DMS79 treated with DMSO at 0.1 percent for 48 hours (cell line): Measurements from ENCODE around the gene GPR15LG.
"Not testable (repeated sequence)": the region's sequence is repeated elsewhere in the genome, so short reads cannot be mapped to it uniquely, and the experiment has no call there.

Experiments
- DNase-seq: peaks from one replicate; lab custom pipeline; 2025; lab: John Stamatoyannopoulos, UW

The GPR15LG gene

GRCh38 chr10:84166620-84167288, 6.8 kb upstream of the GPR15LG start:
- no peak for DNase-seq

DNA sequence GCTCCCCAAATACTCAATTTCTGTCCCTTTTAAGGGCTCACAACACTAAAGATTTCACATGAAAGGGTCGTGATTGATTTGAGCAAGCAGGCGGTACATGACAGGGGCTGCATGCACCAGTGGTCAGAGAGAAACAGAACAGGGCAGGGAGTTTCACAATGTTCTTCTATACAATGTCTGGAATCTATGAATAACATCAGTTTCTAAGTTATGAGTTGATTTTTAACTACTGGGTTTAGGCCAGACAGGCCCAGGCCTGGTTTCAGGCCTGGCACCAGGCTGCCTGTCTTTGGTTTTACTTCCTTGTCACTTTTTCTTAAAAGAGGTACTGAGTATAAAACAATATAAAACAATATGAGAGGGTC, 6.3 kb upstream of the GPR15LG start:
- not testable (repeated sequence) for DNase-seq

GRCh38 chr10:84168382-84168781, 5.2 kb upstream of the GPR15LG start:
- DNase-seq: not testable (repeated sequence)

- not testable (repeated sequence) for DNase-seq
Observed at GRCh38 chr10:84171237-84171636, 2.4 kb upstream of the GPR15LG start.

DNA sequence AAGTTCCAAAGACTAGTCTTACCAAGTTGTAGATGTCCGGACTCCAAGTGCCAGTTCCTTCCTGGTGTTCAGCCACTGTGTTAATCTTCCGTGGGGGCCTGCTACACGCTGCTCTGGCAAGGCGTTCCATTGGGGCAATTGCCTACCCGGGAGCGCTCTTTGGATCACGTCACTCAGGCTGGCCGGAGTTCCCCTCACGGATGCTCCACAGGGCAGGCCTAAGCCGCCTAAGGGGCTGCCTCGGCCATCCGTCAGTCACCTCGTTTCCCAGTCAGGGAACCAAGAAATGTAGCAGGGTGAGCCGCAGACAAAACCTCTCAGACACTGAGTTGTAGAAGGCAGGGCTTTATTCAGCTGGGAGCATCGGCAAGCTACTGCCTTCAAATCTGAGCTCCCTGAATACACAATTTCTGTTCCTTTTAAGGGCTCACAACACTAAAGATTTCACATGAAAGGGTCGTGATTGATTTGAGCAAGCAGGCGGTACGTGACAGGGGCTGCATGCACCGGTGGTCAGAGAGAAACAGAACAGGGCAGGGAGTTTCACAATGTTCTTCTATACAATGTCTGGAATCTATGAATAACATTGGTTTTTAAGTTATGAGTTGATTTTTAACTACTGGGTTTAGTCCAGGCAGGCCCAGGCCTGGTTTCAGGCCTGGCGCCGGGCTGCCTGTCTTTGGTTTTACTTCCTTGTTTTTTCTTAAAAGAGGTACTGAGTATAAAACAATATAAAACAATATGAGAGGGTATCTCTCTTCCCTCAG, 1.7 kb upstream of the GPR15LG start:
- DNase-seq: not testable (repeated sequence)

DNA sequence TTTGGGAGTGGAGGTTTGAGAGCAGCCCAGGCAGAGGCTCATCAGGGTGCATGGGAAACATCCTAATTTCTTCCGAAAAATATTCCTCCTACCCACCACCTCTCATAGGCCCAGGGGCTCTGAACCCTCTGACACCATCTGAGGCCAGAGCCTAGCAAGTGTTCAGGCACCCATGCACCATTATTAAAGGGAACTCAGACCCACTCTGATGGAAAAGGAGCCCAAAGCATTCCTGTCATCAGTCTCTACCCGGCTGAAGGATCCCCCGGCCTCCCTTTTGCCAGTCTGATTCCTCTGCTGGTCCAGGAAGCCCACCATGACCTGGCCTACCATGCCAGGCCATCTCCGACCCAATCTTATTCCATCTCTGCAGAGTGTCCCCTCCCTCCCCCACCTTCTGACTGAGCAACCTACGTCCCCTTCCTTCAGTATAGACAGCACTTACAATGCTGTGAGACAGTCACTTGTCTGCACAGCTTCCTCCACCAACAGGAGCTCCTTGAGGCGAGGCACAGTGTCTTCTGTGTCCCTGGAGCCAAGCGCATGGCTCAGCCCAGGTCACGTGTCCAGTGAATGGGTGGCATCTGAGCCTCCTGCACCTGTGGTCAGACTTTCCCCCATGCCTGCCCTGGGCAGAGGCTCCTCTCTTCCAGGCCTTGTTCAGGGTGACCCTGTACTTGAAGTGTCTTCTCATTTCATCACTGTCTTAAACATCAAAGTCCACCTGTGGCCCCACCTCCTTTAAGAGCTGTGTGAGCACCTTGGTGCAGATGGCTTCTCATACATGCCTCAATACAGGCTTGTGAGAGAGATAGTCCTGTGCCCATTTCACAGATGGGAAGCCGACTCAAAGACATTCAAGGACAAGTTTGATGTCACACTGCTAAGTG, 889 bp upstream of the GPR15LG start:
- no peak for DNase-seq

DNA sequence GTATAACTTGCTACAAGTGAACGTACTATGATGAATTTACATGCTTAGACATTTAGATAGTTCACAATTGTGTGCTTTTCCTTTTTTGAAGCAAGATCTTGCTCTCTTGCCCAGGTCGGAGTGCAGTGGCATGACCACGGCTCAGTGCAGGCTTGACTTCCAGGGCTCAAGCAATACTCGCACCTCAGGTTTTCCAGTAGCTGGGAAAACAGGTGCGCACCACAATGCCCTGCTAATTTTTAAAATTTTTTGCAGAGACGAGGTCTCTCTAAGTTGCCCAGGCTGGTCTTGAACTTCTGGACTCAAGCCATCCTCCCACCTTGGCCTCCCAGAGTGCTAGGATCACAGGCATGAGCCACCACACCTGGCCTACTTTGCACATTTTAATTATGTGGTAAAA, 1.8 kb downstream of the GPR15LG start:
- DNase-seq: no peak

DNA sequence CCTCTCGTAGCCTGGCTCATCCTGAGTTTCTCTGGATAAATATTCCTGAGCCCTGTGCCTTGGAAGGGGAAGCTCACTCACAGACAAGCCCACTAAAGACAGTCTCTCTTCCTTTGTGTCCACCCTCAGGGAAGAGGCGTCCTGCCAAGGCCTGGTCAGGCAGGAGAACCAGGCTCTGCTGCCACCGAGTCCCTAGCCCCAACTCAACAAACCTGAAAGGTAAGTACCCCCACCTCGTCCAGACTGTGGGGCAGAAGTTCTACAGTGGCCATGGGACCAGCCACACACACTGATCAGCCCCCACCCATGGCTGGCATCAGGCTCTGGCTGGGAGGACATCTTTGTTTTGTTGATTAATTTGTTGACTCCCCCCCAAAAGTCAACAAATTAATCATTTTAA, 2.8 kb downstream of the GPR15LG start:
- DNase-seq: no peak

DNA sequence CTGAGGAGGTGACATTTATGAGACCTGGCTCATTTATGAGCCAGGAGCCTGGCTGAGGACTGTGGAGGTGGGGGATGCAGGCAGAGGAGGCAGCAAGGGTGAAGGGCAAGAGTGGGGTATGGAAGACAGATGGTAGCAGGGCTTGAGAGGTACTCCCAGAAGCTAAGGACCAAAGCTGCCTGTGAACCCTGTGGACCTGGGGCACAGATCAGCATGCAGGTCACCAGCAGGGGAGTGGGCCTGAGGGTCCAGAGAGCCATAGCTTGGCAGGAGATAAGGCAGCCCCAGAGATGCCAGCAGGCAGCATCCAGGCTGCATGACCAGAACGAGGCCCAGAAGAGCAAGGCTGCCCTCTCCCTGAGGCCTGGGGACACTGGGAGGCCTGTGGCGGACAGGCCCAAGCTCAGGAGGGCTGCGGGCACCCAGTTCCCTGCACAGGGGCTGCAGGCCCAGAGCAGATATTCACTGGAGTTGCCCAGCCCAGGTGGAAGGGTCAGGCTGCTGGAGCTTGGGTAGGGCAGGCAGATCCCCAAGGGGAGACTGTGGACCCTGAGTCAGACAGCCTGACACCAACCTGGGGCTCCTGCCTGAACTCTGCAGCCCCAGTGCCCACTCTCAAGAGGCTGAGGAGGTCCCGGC, 3.4 kb downstream of the GPR15LG start:
- no peak for DNase-seq

GRCh38 chr10:84177541-84178141, 4.0 kb downstream of the GPR15LG start:
- no peak for DNase-seq

DNA sequence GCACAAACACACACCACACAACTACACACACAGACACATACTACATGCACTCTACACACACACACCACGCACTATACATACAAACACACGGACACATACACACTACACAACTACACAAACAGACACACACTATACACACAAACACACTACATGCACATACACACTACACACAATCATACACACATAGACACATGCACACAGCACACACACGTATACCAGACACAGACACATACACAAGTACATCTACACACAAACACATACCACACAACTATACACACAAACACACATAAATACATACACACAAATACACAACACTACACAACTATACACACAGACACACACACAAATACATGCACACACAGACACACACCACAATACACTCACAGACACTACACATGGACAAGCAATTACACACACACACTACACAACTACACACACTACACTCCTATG, 4.6 kb downstream of the GPR15LG start:
- no peak for DNase-seq

GRCh38 chr10:84179059-84179710, 5.6 kb downstream of the GPR15LG start:
- peak; percentile 71 for DNase-seq

GRCh38 chr10:84180386-84180785, 6.8 kb downstream of the GPR15LG start:
- not testable (repeated sequence) for DNase-seq

DNA sequence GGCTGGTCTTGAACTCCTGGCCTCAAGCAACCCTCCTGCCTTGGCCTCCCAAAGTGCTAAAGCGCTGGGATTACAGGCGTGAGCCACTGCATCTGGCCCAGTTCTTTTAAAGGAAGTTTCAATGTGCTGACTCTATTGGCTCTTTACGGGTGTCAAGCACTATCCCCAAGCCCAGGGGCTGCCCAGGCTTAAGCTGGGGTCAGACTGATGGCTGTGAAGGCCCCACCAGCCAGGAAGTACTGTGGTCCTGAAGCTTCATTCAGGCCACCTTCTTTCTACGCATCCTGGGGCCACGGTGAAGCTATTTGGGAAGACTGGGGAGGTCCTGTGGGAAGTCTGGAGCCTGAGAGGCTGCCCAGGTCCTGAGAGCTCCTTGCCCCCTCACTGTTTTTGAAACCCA, 8.0 kb downstream of the GPR15LG start:
- DNase-seq: no peak

DNA sequence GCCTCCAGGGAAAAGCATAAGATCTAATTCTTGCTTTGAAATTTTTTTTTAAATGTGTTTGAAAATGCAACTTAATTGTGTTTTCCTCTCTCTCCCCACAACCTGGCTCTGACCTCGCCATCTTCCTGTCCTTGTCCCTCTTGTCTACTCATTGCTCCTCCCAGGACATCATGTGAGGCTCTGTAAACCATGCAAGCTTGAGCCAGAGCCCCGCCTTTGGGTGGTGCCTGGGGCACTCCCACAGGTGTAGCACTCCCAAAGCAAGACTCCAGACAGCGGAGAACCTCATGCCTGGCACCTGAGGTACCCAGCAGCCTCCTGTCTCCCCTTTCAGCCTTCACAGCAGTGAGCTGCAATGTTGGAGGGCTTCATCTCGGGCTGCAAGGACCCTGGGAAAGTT, 10.9 kb downstream of the GPR15LG start:
- DNase-seq: no peak

- DNase-seq: no peak
Observed at GRCh38 chr10:84185526-84186175, 12.1 kb downstream of the GPR15LG start.

DNA sequence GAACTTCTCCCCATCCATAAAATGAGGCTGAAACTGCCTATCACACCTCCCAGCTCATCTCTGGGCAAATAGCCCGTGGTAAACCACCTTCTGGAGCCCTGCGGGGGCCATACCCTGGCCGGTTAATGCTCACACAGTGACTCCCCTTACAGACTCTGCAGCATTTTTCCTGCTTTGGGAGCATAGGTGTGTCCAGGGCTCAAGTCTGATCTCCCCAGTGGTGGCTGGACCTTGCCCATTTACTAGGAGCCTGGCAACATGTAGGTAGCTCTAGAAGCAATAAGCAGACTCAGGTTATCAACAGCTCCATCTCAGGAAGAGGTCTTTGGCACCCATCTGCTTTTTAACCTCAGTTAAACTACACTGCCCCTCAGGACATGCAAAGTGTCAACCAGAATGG, 15.2 kb downstream of the GPR15LG start:
- no peak for DNase-seq

DNA sequence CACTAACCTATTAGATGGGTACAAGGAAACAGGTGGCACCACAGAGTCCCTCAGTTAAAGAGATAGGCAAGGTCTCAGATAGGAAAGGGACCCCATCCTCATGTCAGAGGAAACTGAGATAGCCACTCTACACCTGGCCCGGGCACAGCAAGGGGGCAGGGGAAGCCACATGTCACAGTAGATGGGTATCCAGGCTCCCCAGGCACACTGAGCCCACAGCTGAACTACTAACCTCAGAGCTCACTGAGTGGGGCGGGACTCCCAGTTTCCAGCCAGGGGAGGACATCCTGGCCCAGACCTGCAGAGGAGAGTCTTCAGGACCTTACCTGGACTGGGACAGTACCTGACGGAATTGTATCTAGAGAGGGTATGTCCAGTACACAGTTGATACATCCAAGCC, 17.0 kb downstream of the GPR15LG start:
- DNase-seq: no peak

DNA sequence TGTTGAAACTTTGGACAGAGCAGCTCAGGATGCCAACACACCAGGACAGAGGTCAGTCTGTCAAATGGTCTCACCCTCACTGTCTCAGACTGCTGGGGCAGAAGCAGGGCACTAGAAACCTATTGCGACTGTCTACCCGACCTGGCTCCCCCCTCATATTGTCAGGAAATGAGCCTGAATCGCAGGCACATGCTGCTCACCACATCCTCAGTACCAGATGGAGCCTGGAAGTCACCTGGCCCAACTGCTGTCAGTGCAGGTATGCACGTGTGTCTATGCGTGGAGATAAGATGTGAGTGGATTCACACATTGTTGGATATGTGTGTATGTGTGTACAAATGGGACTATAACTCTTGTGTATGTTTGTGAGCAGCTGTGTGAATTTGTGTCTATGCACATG, 17.5 kb downstream of the GPR15LG start:
- no peak for DNase-seq

- DNase-seq: no peak
Observed at GRCh38 chr10:84193327-84193726, 19.7 kb downstream of the GPR15LG start.
